ENCODE data around the gene UROS. TPM values are rescaled to one million over a fixed set of nuclear protein-coding genes. Genes with fewer than 3 reads are reported as not detected.

UROS gene
- total RNA-seq, 1 donor from 2014 or later = 61.5 TPM

- TF ChIP-seq CTCF (IDR thresholded peaks at IDR 0.05; ENCODE audit: unreplicated experiment) = no peak
- Mint-ChIP-seq H3K27me3 (ENCODE audit: unreplicated experiment) (peaks cover under 1% of the 10 kb centered on the region), H3K27ac (ENCODE audit: unreplicated experiment) (peak overlapping the region; percentile 82), H3K9me3 (ENCODE audit: unreplicated experiment) (no peaks in the 10 kb centered on the region), H3K4me1 (ENCODE audit: unreplicated experiment) (peaks cover 13% of the 10 kb centered on the region), H3K36me3 (ENCODE audit: low read depth, unreplicated experiment) (peaks cover 8% of the 10 kb centered on the region), H3K4me3 (ENCODE audit: unreplicated experiment) (no peak overlapping the region)
- DNase-seq (ENCODE audit: low spot score) = no peak
These were observed 60.1 kb downstream of the UROS start for GRCh38 chr10:125762692-125763648.

- H3K27ac Mint-ChIP-seq (ENCODE audit: unreplicated experiment) = peak overlapping the region; percentile 67
- DNase-seq (ENCODE audit: low spot score) = no peak
- no peaks in the 10 kb centered on the region for H3K9me3 Mint-ChIP-seq (ENCODE audit: unreplicated experiment)
- H3K4me3 Mint-ChIP-seq (ENCODE audit: unreplicated experiment) = no peak overlapping the region
- H3K4me1 Mint-ChIP-seq (ENCODE audit: unreplicated experiment) = peaks cover 23% of the 10 kb centered on the region
- H3K27me3 Mint-ChIP-seq (ENCODE audit: unreplicated experiment) = no peaks in the 10 kb centered on the region
- peaks cover 8% of the 10 kb centered on the region for H3K36me3 Mint-ChIP-seq (ENCODE audit: low read depth, unreplicated experiment)
- TF ChIP-seq CTCF (IDR thresholded peaks at IDR 0.05; ENCODE audit: unreplicated experiment) = no peak
These were observed 61.1 kb downstream of the UROS start for GRCh38 chr10:125761961-125762360.

- Mint-ChIP-seq H3K27me3 (ENCODE audit: unreplicated experiment) (no peaks in the 10 kb centered on the region), H3K4me3 (ENCODE audit: unreplicated experiment) (peak overlapping the region; percentile 6), H3K27ac (ENCODE audit: unreplicated experiment) (peak overlapping the region; percentile 33), H3K4me1 (ENCODE audit: unreplicated experiment) (peaks cover 38% of the 10 kb centered on the region), H3K9me3 (ENCODE audit: unreplicated experiment) (no peaks in the 10 kb centered on the region), H3K36me3 (ENCODE audit: low read depth, unreplicated experiment) (peaks cover 25% of the 10 kb centered on the region)
- no peak for TF ChIP-seq CTCF (IDR thresholded peaks at IDR 0.05; ENCODE audit: unreplicated experiment)
- DNase-seq (ENCODE audit: low spot score) = no peak
These were observed 65.3 kb downstream of the UROS start for GRCh38 chr10:125757742-125758141.

GRCh38 chr10:125756853-125757487 lies 66.1 kb downstream of the UROS start:
- DNase-seq (ENCODE audit: low spot score) = no peak
- Mint-ChIP-seq H3K27ac (ENCODE audit: unreplicated experiment) (peak overlapping the region; percentile 33), H3K4me3 (ENCODE audit: unreplicated experiment) (peak overlapping the region; percentile 43), H3K27me3 (ENCODE audit: unreplicated experiment) (no peaks in the 10 kb centered on the region), H3K4me1 (ENCODE audit: unreplicated experiment) (peaks cover 37% of the 10 kb centered on the region), H3K9me3 (ENCODE audit: unreplicated experiment) (no peaks in the 10 kb centered on the region), H3K36me3 (ENCODE audit: low read depth, unreplicated experiment) (peaks cover 25% of the 10 kb centered on the region)
- no peak for TF ChIP-seq CTCF (IDR thresholded peaks at IDR 0.05; ENCODE audit: unreplicated experiment)

- no peak for DNase-seq (ENCODE audit: low spot score)
These were observed 66.9 kb downstream of the UROS start for GRCh38 chr10:125756196-125756595.

More at GRCh38 chr10:125756196-125756595, 66.9 kb downstream of the UROS start:
- H3K27me3 Mint-ChIP-seq (ENCODE audit: unreplicated experiment) = no peaks in the 10 kb centered on the region
- H3K36me3 Mint-ChIP-seq (ENCODE audit: low read depth, unreplicated experiment) = peaks cover 28% of the 10 kb centered on the region
- H3K4me1 Mint-ChIP-seq (ENCODE audit: unreplicated experiment) = peaks cover 42% of the 10 kb centered on the region
- peak overlapping the region; percentile 64 for H3K27ac Mint-ChIP-seq (ENCODE audit: unreplicated experiment)
- TF ChIP-seq CTCF (IDR thresholded peaks at IDR 0.05; ENCODE audit: unreplicated experiment) = no peak
- H3K4me3 Mint-ChIP-seq (ENCODE audit: unreplicated experiment) = no peak overlapping the region
- no peaks in the 10 kb centered on the region for H3K9me3 Mint-ChIP-seq (ENCODE audit: unreplicated experiment)

Data from endothelial cell (in vitro differentiated cells).